ENCODE results near the gene RAMAC.
A peak's percentile ranks its signal among the peaks of the same experiment; 100 is the strongest.

DNA sequence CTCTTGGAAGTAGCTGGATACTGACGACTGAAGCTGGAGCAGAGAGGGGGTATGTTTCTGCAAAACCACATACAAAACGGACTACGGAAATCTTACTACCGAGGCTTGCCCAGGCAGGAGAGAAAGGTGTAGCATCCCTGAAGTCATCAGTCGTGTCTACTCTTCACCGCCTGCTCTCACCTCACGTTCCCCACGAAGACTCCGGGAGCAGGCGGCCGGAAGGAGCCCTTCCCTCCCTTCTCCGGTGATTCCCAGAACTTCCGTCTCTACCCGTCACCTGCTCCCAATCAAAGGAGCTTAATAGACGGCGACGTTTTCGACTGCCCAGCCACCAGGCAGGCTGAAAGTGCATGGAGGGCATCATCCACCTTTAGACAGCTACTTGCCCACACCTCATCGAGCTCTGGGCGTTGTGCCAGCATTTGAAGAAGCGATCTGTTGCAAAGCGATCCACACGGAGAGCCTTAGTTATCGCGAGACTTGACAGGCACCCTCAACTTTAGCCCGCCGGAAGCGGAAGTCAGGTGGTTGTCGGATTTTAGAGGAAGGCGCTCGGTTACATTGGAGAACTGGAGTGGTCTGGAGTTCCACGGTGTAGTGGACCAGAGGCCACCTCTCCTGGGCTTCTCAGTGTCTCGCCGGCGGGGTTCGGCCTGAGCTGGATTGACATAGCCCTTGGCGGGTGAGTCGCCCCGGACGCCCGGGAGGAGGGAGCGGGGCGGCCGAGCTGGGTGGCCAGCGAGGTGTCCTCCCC, at the start of gene RAMAC:
- TF ChIP-seq, protein P1, sequence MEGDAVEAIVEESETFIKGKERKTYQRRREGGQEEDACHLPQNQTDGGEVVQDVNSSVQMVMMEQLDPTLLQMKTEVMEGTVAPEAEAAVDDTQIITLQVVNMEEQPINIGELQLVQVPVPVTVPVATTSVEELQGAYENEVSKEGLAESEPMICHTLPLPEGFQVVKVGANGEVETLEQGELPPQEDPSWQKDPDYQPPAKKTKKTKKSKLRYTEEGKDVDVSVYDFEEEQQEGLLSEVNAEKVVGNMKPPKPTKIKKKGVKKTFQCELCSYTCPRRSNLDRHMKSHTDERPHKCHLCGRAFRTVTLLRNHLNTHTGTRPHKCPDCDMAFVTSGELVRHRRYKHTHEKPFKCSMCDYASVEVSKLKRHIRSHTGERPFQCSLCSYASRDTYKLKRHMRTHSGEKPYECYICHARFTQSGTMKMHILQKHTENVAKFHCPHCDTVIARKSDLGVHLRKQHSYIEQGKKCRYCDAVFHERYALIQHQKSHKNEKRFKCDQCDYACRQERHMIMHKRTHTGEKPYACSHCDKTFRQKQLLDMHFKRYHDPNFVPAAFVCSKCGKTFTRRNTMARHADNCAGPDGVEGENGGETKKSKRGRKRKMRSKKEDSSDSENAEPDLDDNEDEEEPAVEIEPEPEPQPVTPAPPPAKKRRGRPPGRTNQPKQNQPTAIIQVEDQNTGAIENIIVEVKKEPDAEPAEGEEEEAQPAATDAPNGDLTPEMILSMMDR (IDR thresholded peaks at IDR 0.05): no peak
- peak in 1 of 2 donors; percentile 49 for TF ChIP-seq POLR2A (IDR thresholded peaks at IDR 0.05)
